ENCODE data around the gene MPO.

MPO gene

DNA sequence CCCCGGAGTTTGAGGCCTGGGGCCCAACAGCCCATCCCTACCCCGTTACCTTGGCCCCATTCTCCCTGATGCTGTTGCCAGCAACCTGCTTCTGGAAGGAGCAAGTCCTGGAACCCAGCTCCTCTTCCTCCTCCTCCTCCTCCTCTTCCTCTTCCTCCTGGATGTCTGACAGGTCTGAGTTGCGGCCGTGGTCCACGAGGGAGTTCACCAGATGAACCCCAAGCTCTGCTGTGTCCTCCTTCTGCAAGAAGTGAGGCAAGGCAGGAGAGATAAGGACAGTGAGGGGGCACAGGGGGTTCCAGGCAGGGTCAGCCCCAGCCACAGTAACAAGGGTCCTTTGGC is 29.2 kb upstream of the MPO start:
- Histone ChIP-seq H3K4me2 (ENCODE audit: insufficient read depth, low read length, poor library complexity, severe bottlenecking) (no peak overlapping the region), H2BK15ac (ENCODE audit: low read length) (no peak overlapping the region), H4K8ac (ENCODE audit: low read depth, low read length) (no peak overlapping the region), H3K4ac (ENCODE audit: low read length) (no peak overlapping the region), H2BK120ac (ENCODE audit: low read depth, low read length) (no peak overlapping the region), H3K27me3 (ENCODE audit: control insufficient read depth in 3 of 3, insufficient read depth in 3 of 3, low read depth in 1 of 3, low read length in 3 of 3) (peaks cover 0 to 23% (median 0%) of the 10 kb centered on the region in 3 experiments), H3K9ac (ENCODE audit: low read depth, low read length, poor library complexity) (no peak overlapping the region), H3K4me3 (ENCODE audit: low read length in 2 of 2) (no peak overlapping the region), H2BK5ac (ENCODE audit: low read length) (peak overlapping the region; percentile 75), H2AFZ (ENCODE audit: low read length) (no peak overlapping the region), H4K91ac (ENCODE audit: low read depth, low read length, poor library complexity) (no peak overlapping the region), H3K23ac (ENCODE audit: low read depth, low read length, poor library complexity) (no peak overlapping the region), H3K4me1 (ENCODE audit: control insufficient read depth in 2 of 2, insufficient read depth in 1 of 2, low read depth in 1 of 2, low read length in 2 of 2) (peaks cover 0 to 6% of the 10 kb centered on the region in 2 donors), H3K18ac (ENCODE audit: low read length) (peak overlapping the region; percentile 19), H2BK12ac (ENCODE audit: low read length) (peak overlapping the region; percentile 41), H3K9me3 (replicated peaks in 1 of 2; ENCODE audit: control insufficient read depth in 2 of 2, insufficient read depth in 1 of 2, low read depth in 1 of 2, low read length in 2 of 2) (no peaks in the 10 kb centered on the region), H3K14ac (ENCODE audit: low read length) (no peak overlapping the region), H3K27ac (replicated peaks; ENCODE audit: low read length) (no peak overlapping the region), H3K79me1 (ENCODE audit: low read depth, low read length) (peaks cover 3% of the 10 kb centered on the region), H2AK5ac (ENCODE audit: low read depth, low read length) (peak overlapping the region; percentile 26), H3K36me3 (replicated peaks in 1 of 2; ENCODE audit: control insufficient read depth in 2 of 2, insufficient read depth in 2 of 2, low read length in 2 of 2) (peaks cover 0 to 4% of the 10 kb centered on the region in 2 donors)
- DNase-seq (ENCODE audit: low spot score), result no peak
- no CpG with 5 or more reads among the region's 5 CpGs for WGBS, 2 donors (ENCODE audit: extremely low coverage in 2 of 2, insufficient read length in 2 of 2, insufficient replicate concordance in 1 of 2)

DNA sequence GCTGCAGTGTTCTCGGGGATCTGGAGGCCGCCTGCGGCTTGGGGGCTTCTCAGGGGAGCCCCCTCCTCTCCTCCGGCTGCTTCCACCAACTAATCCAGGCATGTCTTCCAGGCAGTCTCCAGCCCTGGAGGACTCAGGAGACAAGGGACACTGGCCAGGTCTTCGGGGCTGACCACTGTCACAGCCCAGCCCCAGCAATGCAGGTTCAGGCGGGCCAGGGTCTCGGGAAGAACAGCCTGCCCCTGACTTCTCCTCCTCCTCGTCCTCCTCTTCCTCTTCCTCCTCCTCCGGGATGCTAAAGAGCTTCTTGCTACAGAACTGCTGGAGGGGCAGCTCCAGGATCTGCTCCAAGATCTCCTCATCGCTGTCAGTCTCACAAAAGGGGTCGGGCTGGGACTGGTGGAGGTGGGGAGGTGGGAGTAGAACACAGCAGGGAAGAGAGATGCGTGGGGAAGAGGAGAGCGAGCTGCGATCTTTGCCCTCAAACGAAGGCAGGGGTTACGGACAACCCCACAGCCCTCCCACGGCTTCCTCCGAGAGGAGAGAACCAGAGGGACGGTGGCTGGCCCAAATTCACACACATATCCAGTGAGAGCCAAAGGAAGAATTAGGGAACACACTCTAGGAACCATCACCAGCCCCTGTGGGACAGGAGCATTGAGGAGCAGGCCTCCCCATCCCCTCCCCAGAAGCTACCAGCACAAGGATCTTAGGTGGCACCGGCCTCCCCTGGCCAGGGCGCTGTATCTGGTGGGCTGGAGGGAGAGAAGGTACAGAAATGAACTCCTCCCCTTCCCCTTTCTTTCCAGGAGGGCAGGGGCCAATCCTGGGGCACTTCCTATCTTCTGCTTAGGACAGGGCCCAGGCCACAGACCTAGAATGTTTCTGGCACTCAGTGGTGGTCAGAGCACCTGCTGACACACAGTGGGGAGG is 28.5 kb upstream of the MPO start:
- WGBS, 2 donors (ENCODE audit: extremely low coverage in 2 of 2, insufficient read length in 2 of 2, insufficient replicate concordance in 1 of 2), result no CpG with 5 or more reads among the region's 21 CpGs
- Histone ChIP-seq H4K91ac (ENCODE audit: low read depth, low read length, poor library complexity) (no peak overlapping the region), H3K27ac (replicated peaks; ENCODE audit: low read length) (no peak overlapping the region), H3K9me3 (replicated peaks in 1 of 2; ENCODE audit: control insufficient read depth in 2 of 2, insufficient read depth in 1 of 2, low read depth in 1 of 2, low read length in 2 of 2) (no peaks in the 10 kb centered on the region), H3K23ac (ENCODE audit: low read depth, low read length, poor library complexity) (no peak overlapping the region), H2AFZ (ENCODE audit: low read length) (peak overlapping the region; percentile 34), H3K79me1 (ENCODE audit: low read depth, low read length) (peaks cover 3% of the 10 kb centered on the region), H3K27me3 (ENCODE audit: control insufficient read depth in 3 of 3, insufficient read depth in 3 of 3, low read depth in 1 of 3, low read length in 3 of 3) (peaks cover 0 to 23% (median 0%) of the 10 kb centered on the region in 3 experiments), H3K18ac (ENCODE audit: low read length) (no peak overlapping the region), H3K9ac (ENCODE audit: low read depth, low read length, poor library complexity) (no peak overlapping the region), H4K8ac (ENCODE audit: low read depth, low read length) (no peak overlapping the region), H3K14ac (ENCODE audit: low read length) (no peak overlapping the region), H2BK5ac (ENCODE audit: low read length) (peak overlapping the region; percentile 75), H2BK12ac (ENCODE audit: low read length) (no peak overlapping the region), H3K4me1 (ENCODE audit: control insufficient read depth in 2 of 2, insufficient read depth in 1 of 2, low read depth in 1 of 2, low read length in 2 of 2) (peaks cover 0 to 9% of the 10 kb centered on the region in 2 donors), H2AK5ac (ENCODE audit: low read depth, low read length) (peak overlapping the region; percentile 83), H3K36me3 (replicated peaks in 1 of 2; ENCODE audit: control insufficient read depth in 2 of 2, insufficient read depth in 2 of 2, low read length in 2 of 2) (peaks cover 0 to 6% of the 10 kb centered on the region in 2 donors), H3K4ac (ENCODE audit: low read length) (no peak overlapping the region), H2BK120ac (ENCODE audit: low read depth, low read length) (peak overlapping the region; percentile 47), H3K4me3 (ENCODE audit: low read length in 2 of 2) (no peak overlapping the region), H2BK15ac (ENCODE audit: low read length) (no peak overlapping the region), H3K4me2 (ENCODE audit: insufficient read depth, low read length, poor library complexity, severe bottlenecking) (no peak overlapping the region)
- no peak for DNase-seq (ENCODE audit: low spot score)

DNA sequence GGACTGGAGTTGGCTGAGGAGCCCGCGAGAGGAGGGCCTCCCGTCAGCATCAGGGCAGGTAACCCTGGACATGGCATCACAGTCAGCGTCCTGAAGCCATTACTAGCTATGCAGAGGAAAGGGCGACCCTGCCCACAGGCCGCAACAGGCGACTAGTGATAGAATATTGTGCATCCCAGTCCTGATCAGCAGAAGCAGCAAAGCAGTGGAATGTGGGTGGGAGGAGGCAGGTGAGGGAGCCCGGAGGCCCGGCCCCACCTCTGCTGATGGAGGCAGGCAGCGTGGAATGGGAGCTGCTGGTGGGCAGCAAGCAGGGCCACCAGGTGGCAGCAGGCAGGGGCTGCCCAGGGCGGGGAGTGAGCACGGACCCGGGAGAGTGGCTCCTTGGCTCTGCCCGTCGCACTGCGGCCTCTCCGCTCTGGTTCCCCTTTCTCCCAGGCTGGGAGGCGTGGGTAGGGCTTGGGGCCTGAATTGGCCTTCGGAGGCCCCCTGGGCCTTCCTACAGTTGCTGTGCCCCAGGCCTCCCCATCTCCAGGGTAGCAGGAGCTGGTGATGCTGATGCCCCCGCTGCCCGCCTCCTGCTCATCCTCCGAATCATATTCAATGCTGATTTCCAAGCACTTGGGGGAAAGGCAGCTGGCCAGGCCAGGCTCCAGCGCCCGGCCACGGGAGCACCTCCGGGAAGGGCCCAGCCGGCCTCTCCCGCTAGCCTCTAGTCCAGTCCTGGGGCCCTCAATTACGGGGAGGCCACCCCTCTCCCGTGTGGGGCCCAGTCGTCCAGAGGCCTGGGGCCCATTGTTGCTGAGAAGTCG is 27.6 kb upstream of the MPO start:
- peak overlapping the region; percentile 56 for H3K14ac ChIP-seq (ENCODE audit: low read length)
- peak overlapping the region; percentile 75 for H2BK5ac ChIP-seq (ENCODE audit: low read length)
- H3K4me2 ChIP-seq (ENCODE audit: insufficient read depth, low read length, poor library complexity, severe bottlenecking), result peak overlapping the region; percentile 11
- H2BK120ac ChIP-seq (ENCODE audit: low read depth, low read length), result peak overlapping the region; percentile 47
- H2AK5ac ChIP-seq (ENCODE audit: low read depth, low read length), result peak overlapping the region; percentile 83
- H2BK12ac ChIP-seq (ENCODE audit: low read length), result peak overlapping the region; percentile 58
- no peaks in the 10 kb centered on the region for H3K9me3 ChIP-seq (replicated peaks in 1 of 2; ENCODE audit: control insufficient read depth in 2 of 2, insufficient read depth in 1 of 2, low read depth in 1 of 2, low read length in 2 of 2)
- H4K8ac ChIP-seq (ENCODE audit: low read depth, low read length), result peak overlapping the region; percentile 96
- no peak overlapping the region for H3K27ac ChIP-seq (replicated peaks; ENCODE audit: low read length)
- H2AFZ ChIP-seq (ENCODE audit: low read length), result peak overlapping the region; percentile 34
- H3K79me1 ChIP-seq (ENCODE audit: low read depth, low read length), result peaks cover 3% of the 10 kb centered on the region
- peak overlapping the region; percentile 48 for H3K18ac ChIP-seq (ENCODE audit: low read length)
- H3K4me1 ChIP-seq (ENCODE audit: control insufficient read depth in 2 of 2, insufficient read depth in 1 of 2, low read depth in 1 of 2, low read length in 2 of 2), result peaks cover 0 to 11% of the 10 kb centered on the region in 2 donors
- H3K36me3 ChIP-seq (replicated peaks in 1 of 2; ENCODE audit: control insufficient read depth in 2 of 2, insufficient read depth in 2 of 2, low read length in 2 of 2), result peaks cover 0 to 6% of the 10 kb centered on the region in 2 donors
- no peak overlapping the region for H3K4ac ChIP-seq (ENCODE audit: low read length)
- no peak for DNase-seq (ENCODE audit: low spot score)
- no CpG with 5 or more reads among the region's 32 CpGs for WGBS, 2 donors (ENCODE audit: extremely low coverage in 2 of 2, insufficient read length in 2 of 2, insufficient replicate concordance in 1 of 2)
- H4K91ac ChIP-seq (ENCODE audit: low read depth, low read length, poor library complexity), result no peak overlapping the region
- peaks cover 0 to 23% (median 0%) of the 10 kb centered on the region in 3 experiments for H3K27me3 ChIP-seq (ENCODE audit: control insufficient read depth in 3 of 3, insufficient read depth in 3 of 3, low read depth in 1 of 3, low read length in 3 of 3)
- H3K4me3 ChIP-seq (ENCODE audit: low read length in 2 of 2), result no peak overlapping the region
- H3K23ac ChIP-seq (ENCODE audit: low read depth, low read length, poor library complexity), result peak overlapping the region; percentile 73
- H3K9ac ChIP-seq (ENCODE audit: low read depth, low read length, poor library complexity), result no peak overlapping the region
- peak overlapping the region; percentile 75 for H2BK15ac ChIP-seq (ENCODE audit: low read length)

All from neuronal stem cell (in vitro differentiated cells).